Upper lobe of right lung (tissue), 1 donor: ENCODE data around the gene CDC42EP1. TPM values are rescaled to one million over a fixed set of nuclear protein-coding genes. Genes with fewer than 3 reads are reported as not detected.
"Not testable (repeated sequence)": the region's sequence is repeated elsewhere in the genome, so short reads cannot be mapped to it uniquely, and the experiment has no call there.

Experiments
- ATAC-seq: fragments of 200-7000 bp; cut with Tn5 transposase; one replicate; pipeline ENCODE4 v1.9.1; 2020; ENCODE audit warnings: mild to moderate bottlenecking, moderate library complexity
- DNase-seq: peaks from one replicate; pipeline ENCODE4 v3.0.0-alpha.2; 2020
- H3K27ac ChIP-seq: fragments of 200-600 bp; one replicate; pipeline ENCODE4 v1.8.0; 2022
- H3K27me3 ChIP-seq: fragments of 200-600 bp; one replicate; pipeline ENCODE4 v1.8.0; 2022; ENCODE audit warnings: mild to moderate bottlenecking
- H3K36me3 ChIP-seq: fragments of 200-600 bp; one replicate; pipeline ENCODE4 v1.8.0; 2022
- H3K4me1 ChIP-seq: fragments of 200-600 bp; one replicate; pipeline ENCODE4 v1.8.0; 2022
- H3K4me3 ChIP-seq: fragments of 200-600 bp; one replicate; pipeline ENCODE4 v1.8.0; 2022; ENCODE audit warnings: mild to moderate bottlenecking
- H3K9me3 ChIP-seq: fragments of 200-600 bp; one replicate; pipeline ENCODE4 v1.8.0; 2022
- intact Hi-C: fragments of 100-400 bp; cut with DNase I; formaldehyde crosslinking; loops from one replicate; pipeline ENCODE4 v1.11.0; 2022
- total RNA-seq: library from RNA; stranded (reverse); fragmentation: NEBNext Ultra II Directional; extraction: Animal tissue kit (Norgen Biotek cat#: 25700); gene quantifications from one replicate; pipeline ENCODE4 v1.2.1, GENCODE V29; 2021
- TF ChIP-seq, protein P1 (sequence below): fragments of 200-600 bp; IDR thresholded peaks from one replicate; pipeline ENCODE4 v1.8.0; 2022; ENCODE audit warnings: antibody characterized with exemption
- donor health status: DM: no; HTN: yes; CAD: no; lungs with severe emphysema.

CDC42EP1 gene
- total RNA-seq, 1 donor from 2014 or later, result 73.9 TPM

DNA sequence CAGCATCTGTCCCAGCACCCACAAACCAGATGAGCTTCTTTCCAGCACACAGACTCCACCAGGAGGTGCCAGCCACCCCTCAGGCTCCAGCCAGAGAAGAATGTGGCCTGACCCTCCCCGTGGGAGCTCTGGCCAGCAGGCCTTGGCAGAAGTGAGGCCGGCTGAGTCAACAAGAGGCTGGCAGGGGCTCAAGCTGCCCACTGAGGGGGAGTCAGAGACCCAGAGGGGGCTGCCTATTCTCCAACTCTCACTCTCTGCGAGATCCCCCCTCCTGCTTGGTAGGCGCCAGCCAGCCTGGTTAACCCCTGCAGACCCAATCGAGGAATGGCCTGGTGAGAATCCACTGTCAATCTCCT lies 10.6 kb upstream of the CDC42EP1 start:
- Histone ChIP-seq H3K4me3 (no peak overlapping the region), H3K9me3 (no peaks in the 10 kb centered on the region), H3K4me1 (peaks cover 72% of the 10 kb centered on the region), H3K27ac (no peak overlapping the region), H3K36me3 (no peaks in the 10 kb centered on the region), H3K27me3 (no peaks in the 10 kb centered on the region)
- ATAC-seq, result peak; percentile 22
- intact Hi-C loops, result no loop called here
- peak; percentile 81 for DNase-seq
- TF ChIP-seq, protein P1, sequence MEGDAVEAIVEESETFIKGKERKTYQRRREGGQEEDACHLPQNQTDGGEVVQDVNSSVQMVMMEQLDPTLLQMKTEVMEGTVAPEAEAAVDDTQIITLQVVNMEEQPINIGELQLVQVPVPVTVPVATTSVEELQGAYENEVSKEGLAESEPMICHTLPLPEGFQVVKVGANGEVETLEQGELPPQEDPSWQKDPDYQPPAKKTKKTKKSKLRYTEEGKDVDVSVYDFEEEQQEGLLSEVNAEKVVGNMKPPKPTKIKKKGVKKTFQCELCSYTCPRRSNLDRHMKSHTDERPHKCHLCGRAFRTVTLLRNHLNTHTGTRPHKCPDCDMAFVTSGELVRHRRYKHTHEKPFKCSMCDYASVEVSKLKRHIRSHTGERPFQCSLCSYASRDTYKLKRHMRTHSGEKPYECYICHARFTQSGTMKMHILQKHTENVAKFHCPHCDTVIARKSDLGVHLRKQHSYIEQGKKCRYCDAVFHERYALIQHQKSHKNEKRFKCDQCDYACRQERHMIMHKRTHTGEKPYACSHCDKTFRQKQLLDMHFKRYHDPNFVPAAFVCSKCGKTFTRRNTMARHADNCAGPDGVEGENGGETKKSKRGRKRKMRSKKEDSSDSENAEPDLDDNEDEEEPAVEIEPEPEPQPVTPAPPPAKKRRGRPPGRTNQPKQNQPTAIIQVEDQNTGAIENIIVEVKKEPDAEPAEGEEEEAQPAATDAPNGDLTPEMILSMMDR, result peak; percentile 23

DNA sequence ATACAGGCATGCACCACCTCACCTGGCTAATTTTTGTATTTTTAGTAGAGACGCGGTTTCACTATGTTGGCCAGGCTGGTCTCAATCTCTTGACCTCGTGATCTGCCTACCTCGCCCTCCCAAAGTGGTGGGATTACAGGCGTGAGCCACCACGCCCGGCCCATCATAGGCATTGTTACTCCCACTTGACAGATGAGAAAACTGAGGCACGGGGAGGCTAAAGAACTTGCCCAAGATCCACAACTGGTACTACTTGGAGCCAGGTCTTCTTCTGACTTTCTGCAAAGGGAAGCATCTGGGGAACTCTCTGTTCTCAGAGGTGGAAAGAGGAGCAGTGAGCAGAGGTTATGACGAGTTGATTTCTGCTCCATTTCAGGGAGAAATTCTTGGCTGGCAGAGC lies 9.4 kb upstream of the CDC42EP1 start:
- ATAC-seq, DNase-seq, intact Hi-C loops, H3K27me3 ChIP-seq, H3K9me3 ChIP-seq, H3K4me3 ChIP-seq, H3K36me3 ChIP-seq: not testable (repeated sequence)
- peaks cover 60% of the 10 kb centered on the region for H3K4me1 ChIP-seq
- H3K27ac ChIP-seq, result peak overlapping the region; percentile 71

DNA sequence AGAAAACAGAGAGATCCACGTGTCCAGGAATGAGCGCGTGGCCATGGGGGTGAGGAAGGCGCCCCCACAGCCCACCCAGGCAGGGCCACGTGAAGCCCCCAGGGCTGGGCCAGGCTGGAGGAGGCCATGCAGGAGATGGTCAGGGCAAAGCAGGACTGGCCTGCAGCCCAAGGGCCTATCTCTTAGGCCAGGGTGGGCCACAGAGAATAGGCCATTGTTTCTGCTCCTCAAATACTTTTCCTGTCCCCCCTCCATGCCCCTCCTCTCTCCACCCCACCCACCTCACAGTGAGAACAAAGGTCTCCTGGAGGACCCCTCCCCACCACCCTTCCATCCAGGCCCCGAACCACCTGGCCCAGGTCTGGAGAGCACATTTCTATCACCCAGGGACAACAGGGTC lies 8.3 kb upstream of the CDC42EP1 start:
- H3K9me3 ChIP-seq, result no peaks in the 10 kb centered on the region
- peaks cover 55% of the 10 kb centered on the region for H3K4me1 ChIP-seq
- DNase-seq, result no peak
- H3K27me3 ChIP-seq, result no peaks in the 10 kb centered on the region
- TF ChIP-seq, protein P1, result no peak
- H3K4me3 ChIP-seq, result no peak overlapping the region
- intact Hi-C loops, result no loop called here
- no peaks in the 10 kb centered on the region for H3K36me3 ChIP-seq
- no peak for ATAC-seq
- peak overlapping the region; percentile 71 for H3K27ac ChIP-seq

DNA sequence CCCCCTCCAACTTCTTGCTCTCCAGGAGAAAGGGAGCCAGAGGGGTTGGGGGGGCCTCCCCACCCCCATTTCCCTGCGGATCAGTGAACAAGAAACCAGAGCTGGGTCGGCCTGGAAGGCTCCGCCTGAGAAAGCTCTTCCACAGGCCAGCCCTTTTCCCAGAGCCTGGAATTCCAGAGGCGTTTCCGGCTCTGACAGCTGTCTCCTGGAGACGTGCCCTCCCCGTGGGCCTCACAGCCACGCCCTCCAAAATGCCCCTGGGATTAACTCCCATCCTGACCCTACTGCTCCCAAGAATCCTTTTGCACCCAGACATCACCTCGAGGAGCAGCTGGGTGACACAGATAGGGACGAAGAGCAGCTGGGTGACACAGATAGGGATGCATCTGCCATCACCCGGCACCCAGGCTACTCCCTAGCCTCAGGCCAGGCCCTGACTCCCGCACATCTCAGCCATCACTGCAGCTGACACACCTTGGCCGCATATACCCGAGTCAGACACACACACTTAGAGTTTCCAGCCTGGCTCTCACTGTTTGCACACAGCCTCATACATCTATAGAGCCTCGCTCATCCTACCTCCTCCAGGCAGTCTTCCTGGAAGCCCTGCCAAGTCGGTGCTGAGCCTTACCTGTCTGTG lies 7.6 kb upstream of the CDC42EP1 start:
- ATAC-seq, result peak; percentile 36
- H3K9me3 ChIP-seq, result no peaks in the 10 kb centered on the region
- H3K27me3 ChIP-seq, result no peaks in the 10 kb centered on the region
- H3K4me3 ChIP-seq, result no peak overlapping the region
- peaks cover 53% of the 10 kb centered on the region for H3K4me1 ChIP-seq
- no peak for DNase-seq
- TF ChIP-seq, protein P1, result no peak
- H3K36me3 ChIP-seq, result no peaks in the 10 kb centered on the region
- H3K27ac ChIP-seq, result peak overlapping the region; percentile 71
- intact Hi-C loops, result no loop called here

DNA sequence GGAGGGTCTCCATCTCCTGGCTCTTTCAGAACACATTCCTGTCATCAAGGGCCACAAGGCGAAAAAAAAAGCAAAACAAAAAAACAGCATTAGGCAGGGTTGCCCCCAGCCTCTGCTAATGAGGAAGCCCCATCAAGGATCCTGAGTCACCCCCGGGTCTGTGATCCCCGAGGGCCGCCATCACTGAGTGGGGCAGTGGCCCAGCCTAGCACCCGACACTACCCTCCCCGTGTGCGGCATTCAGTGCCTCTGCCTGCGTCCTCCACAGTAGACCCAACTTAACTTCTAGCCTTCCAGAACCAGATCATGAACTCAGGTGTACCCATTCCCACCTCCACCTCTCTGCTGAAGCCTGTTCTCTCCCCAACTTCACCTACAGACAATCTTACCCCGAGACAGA lies 6.6 kb upstream of the CDC42EP1 start:
- Histone ChIP-seq H3K27ac (no peak overlapping the region), H3K4me1 (peaks cover 44% of the 10 kb centered on the region), H3K9me3 (no peaks in the 10 kb centered on the region), H3K27me3 (no peaks in the 10 kb centered on the region), H3K4me3 (no peak overlapping the region), H3K36me3 (no peaks in the 10 kb centered on the region)
- ATAC-seq, result no peak
- no peak for DNase-seq
- intact Hi-C loops, result no loop called here
- TF ChIP-seq, protein P1, result no peak

DNA sequence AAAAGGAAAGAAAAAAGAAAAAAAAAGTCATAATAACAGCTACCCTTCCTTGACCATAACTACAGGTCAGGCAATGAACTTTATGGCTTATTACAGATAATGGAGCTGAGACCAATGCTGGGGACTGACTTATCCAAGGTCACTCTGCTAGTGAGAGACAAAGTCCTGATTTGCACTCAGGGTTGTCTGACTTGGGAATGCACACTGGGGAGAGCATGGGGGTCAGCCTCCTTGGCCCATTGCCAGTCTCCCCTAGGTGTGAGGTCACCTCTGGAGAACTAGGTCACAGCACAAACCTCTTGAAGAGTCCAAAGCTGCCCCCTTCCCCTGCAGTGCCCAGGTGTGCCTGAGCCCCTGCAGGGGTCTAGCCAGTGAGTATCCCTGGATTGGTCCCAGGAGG lies 5.3 kb upstream of the CDC42EP1 start:
- ATAC-seq, result no peak

More for the DNA sequence above, 5.3 kb upstream of the CDC42EP1 start:
- H3K27ac ChIP-seq, result no peak overlapping the region
- intact Hi-C loops, result no loop called here
- TF ChIP-seq, protein P1, result no peak
- peaks cover 36% of the 10 kb centered on the region for H3K4me1 ChIP-seq
- no peak for DNase-seq
- no peak overlapping the region for H3K4me3 ChIP-seq
- no peaks in the 10 kb centered on the region for H3K36me3 ChIP-seq
- no peaks in the 10 kb centered on the region for H3K27me3 ChIP-seq
- H3K9me3 ChIP-seq, result no peaks in the 10 kb centered on the region
